K562 treated with DMSO at 1 percent for 4 hours (cell line): ENCODE results near the gene ZNF630. TPM values are rescaled to one million over a fixed set of nuclear protein-coding genes. Genes with fewer than 3 reads are reported as not detected.

ENCODE experiments used
- total RNA-seq: library from RNA; unstranded; fragments of 300-600 nt; gene quantifications from 2 replicates; pipeline ENCODE4 v1.2.3, GENCODE V29; 2022; ENCODE audit not compliant: insufficient read depth

The ZNF630 gene
- total RNA-seq = 0.30 TPM in 1 of 2 replicates, not detected in the other

GRCh38 chrX:48071064-48071985, at the start of gene ZNF630:
TSS of gene ZNF630 (minus strand) at chrX:48071640. CDS start at chrX:48066886, 4,754 bp downstream.

Other genes starting within 250 kb of the ZNF630 start
- gene ZNF81, start 234.7 kb downstream of the ZNF630 start, total RNA-seq = 3.7 and 7.3 TPM in 2 replicates
- gene ZNF182, start 67.7 kb downstream of the ZNF630 start, total RNA-seq = 2.1 and 3.3 TPM in 2 replicates
- not detected in 2 replicates for gene SPACA5, start 64.7 kb downstream of the ZNF630 start, total RNA-seq
- gene SPACA5B, start 59.0 kb upstream of the ZNF630 start, total RNA-seq = not detected in 2 replicates
- gene SSX5, start 125.2 kb upstream of the ZNF630 start, total RNA-seq = 1.1 TPM in 1 of 2 replicates, not detected in the other
- 76.5 and 84.7 TPM in 2 replicates for gene SSX1, start 183.8 kb upstream of the ZNF630 start, total RNA-seq